OCI-LY7 (cell line): ENCODE data around the gene GXYLT2.

Source experiments
- EZH2phosphoT487 ChIP-seq: fragments of 200-600 bp; sonication (generic); IDR thresholded peaks from 2 replicates; pipeline ENCODE4 v1.6.1; 2018; ENCODE audit warnings: low read depth, borderline replicate concordance, mild to moderate bottlenecking, mixed run types, antibody characterized with exemption, low read length, moderate library complexity, mixed read lengths
- TF ChIP-seq, protein P1 (sequence below): fragments of 200-600 bp; sonication (generic); conservative IDR thresholded peaks from 2 replicates; pipeline ENCODE4 v1.5.1; 2014; ENCODE audit warnings: mild to moderate bottlenecking, antibody characterized with exemption, low read length, moderate library complexity, mixed read lengths

GRCh38 chr3:72976281-72976741 lies 88.5 kb downstream of the GXYLT2 start:
- TF ChIP-seq, protein P1, sequence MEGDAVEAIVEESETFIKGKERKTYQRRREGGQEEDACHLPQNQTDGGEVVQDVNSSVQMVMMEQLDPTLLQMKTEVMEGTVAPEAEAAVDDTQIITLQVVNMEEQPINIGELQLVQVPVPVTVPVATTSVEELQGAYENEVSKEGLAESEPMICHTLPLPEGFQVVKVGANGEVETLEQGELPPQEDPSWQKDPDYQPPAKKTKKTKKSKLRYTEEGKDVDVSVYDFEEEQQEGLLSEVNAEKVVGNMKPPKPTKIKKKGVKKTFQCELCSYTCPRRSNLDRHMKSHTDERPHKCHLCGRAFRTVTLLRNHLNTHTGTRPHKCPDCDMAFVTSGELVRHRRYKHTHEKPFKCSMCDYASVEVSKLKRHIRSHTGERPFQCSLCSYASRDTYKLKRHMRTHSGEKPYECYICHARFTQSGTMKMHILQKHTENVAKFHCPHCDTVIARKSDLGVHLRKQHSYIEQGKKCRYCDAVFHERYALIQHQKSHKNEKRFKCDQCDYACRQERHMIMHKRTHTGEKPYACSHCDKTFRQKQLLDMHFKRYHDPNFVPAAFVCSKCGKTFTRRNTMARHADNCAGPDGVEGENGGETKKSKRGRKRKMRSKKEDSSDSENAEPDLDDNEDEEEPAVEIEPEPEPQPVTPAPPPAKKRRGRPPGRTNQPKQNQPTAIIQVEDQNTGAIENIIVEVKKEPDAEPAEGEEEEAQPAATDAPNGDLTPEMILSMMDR: no peak
- no peak for TF ChIP-seq EZH2phosphoT487
